Fibroblast of the aortic adventitia (primary cell): ENCODE measurements around the gene DNAH17. TPM values are rescaled to one million over a fixed set of nuclear protein-coding genes. Genes with fewer than 3 reads are reported as not detected.

ENCODE experiments used
- DNase-seq: peaks from one replicate; pipeline ENCODE4 v3.0.0-alpha.2; 2010; ENCODE audit warnings: low read depth
- H3K4me3 ChIP-seq: 2 replicates; pipeline ENCODE4 v1.5.1; 2011; ENCODE audit warnings: low read depth, mild to moderate bottlenecking, control low read depth, low read length, moderate library complexity
- total RNA-seq: library from RNA; depleted of rRNA; stranded (reverse); fragments of >200 nt; gene quantifications from 2 replicates; pipeline ENCODE4 v1.2.3, GENCODE V29; 2012; ENCODE audit warnings: low replicate concordance
- TF ChIP-seq, protein P1 (sequence below): IDR thresholded peaks from 2 replicates; pipeline ENCODE4 v1.5.1; 2011; ENCODE audit warnings: mild to moderate bottlenecking, low read length, control low read depth, inconsistent platforms; ENCODE audit not compliant: insufficient read depth

DNAH17 gene
- total RNA-seq, 1 donor = not detected

DNA sequence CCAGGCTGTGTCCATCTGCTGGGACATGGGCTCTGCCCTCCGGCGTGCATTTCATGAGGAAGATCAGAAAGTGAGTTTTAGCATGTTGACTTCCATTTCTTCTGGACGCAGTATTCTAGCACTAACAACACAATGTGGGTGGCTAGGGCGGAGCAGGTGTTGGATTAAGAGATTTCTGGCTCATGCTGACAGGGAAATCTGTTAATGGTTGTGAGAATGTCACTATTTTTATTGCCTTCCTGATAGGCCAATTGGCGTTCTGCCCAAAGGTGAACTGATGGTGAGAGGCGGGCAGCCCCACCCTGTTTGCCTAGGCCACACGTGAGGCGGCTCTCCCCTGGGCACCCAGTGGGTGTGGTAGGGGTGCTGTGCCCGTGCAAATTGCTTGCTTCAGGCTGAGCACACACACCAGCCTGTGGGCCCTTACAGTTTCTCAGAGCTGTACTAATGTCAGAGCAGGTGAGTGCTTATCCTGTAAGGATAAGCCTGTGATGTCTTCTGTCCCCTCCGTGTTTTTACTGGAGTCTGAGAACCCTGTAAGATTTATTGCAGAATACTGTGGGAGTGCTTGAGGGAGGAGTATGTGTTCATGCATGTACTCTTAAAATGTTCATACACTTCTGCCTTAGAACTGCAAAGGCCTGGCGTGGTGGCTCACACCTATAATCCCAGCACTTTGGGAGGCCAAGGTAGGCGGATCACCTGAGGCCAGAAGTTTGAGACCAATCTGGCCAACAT is 167.8 kb downstream of the DNAH17 start:
- no peak overlapping the region for H3K4me3 ChIP-seq
- DNase-seq = no peak
- TF ChIP-seq, protein P1, sequence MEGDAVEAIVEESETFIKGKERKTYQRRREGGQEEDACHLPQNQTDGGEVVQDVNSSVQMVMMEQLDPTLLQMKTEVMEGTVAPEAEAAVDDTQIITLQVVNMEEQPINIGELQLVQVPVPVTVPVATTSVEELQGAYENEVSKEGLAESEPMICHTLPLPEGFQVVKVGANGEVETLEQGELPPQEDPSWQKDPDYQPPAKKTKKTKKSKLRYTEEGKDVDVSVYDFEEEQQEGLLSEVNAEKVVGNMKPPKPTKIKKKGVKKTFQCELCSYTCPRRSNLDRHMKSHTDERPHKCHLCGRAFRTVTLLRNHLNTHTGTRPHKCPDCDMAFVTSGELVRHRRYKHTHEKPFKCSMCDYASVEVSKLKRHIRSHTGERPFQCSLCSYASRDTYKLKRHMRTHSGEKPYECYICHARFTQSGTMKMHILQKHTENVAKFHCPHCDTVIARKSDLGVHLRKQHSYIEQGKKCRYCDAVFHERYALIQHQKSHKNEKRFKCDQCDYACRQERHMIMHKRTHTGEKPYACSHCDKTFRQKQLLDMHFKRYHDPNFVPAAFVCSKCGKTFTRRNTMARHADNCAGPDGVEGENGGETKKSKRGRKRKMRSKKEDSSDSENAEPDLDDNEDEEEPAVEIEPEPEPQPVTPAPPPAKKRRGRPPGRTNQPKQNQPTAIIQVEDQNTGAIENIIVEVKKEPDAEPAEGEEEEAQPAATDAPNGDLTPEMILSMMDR = no peak

DNA sequence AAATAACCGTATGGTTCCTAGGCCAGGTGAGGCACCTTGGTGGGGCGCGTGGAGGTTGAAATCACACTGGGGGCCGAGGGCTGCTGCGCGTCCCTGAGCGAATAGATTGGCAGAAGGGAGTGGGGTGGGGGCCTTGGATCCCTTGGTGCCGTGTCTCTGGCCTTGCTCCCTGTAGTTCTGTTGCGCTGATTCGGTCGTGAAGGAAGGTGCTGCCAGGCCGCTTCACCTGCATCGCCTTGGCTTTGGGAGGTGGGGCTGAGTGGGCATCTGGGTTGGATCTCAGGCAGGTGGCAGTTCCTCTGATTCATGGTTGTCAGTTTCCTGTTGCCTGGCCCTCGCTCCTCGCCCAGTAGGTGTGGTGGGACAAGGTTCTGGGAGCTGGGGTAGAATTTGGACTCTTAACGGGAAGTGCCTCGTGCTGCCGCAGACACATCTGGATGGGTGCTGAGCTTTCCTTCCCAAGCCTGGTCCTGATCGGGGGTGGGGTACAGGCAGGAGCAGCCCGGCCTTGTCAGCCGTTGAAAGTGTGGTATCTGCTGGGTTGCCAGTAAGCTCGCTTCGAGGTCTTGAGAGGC is 168.6 kb downstream of the DNAH17 start:
- TF ChIP-seq, protein P1 = no peak
- no peak for DNase-seq
- no peak overlapping the region for H3K4me3 ChIP-seq

DNA sequence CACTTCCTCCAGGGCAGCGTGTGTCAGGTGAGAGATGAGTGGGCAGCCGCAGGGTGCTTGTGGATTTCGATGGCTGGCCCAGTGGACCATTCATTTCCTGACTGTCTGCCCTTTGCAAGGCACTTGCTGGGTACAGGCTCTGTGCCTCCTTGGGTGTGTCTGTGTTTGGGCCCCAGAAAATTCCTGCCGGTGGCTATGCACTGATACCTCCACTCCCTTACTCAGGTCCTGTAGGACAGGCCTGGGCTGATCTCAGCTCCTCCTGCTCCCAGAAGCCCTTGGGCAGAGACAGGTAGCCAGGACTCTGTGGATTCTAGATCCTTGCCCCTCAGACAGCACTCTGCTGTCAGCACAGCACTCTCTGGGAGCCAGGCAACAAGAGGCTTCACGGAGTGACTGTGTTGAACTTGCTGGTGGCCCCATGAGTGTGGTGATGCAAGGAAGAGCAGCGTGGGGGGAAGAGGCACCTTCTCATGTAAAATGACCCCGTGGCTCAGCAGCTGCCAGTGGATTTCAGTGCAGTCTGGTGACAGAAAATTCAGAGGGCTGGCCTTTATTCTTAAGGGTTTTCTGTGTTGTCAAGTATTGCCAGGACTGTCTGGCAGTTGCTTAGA is 169.7 kb downstream of the DNAH17 start:
- DNase-seq = no peak
- TF ChIP-seq, protein P1 = no peak
- no peak overlapping the region for H3K4me3 ChIP-seq

DNA sequence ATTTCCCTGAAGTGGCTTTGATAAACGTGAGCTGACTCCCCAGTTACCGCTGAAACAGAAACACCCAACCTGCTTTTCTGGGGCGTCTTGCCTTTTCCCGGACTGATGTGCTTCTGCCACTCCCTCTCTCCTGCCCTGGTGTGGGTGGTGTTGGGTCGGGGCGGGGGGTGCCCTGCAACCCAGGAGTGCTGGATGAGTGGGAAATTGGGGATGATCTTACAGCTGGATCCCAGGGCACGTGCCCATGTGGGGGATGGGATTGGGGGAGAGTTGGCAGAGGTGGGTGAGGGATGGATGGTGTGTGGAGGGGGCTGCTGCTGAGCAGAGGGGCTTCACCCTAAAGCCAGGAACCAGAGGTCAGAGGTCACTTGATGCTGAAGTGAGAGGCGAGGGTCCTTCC is 170.3 kb downstream of the DNAH17 start:
- no peak for DNase-seq
- no peak overlapping the region for H3K4me3 ChIP-seq
- TF ChIP-seq, protein P1 = no peak

DNA sequence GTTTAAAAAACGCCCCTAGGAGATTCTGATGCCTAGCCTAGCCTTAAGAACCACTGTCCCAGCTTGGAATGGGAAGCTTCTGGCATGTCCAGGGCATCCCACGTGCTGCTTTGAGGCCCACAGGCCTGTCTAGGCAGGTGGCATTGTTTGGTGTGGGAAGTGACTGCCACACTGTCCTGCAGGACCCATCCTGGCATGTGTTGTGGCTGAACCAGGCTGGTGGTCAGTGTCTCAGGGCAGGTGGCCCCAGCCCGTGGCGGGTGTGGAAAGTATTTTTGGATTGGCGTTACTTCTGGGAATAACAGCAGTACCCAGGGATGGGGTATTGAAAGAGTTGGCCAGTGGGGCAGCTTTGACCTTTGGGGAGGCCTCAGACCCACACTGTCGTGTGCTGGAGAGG is 170.8 kb downstream of the DNAH17 start:
- no peak for DNase-seq
- TF ChIP-seq, protein P1 = no peak
- no peak overlapping the region for H3K4me3 ChIP-seq

DNA sequence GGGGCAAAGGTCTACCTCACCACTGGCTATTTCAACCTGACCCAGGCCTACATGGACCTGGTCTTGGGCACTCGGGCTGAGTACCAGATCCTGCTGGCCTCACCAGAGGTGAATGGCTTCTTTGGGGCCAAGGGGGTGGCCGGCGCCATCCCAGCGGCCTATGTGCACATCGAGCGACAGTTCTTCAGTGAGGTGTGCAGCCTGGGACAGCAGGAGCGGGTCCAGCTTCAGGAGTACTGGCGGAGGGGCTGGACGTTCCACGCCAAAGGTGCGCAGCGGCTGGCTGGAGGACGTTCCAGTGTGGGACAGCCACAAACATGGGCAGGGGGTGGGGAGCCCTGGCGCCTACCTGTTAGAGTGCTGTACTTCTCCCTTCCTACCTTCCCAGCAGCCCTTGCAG is 173.4 kb downstream of the DNAH17 start:
- TF ChIP-seq, protein P1 = no peak
- no peak for DNase-seq
- no peak overlapping the region for H3K4me3 ChIP-seq
